Mucosa of rectum (tissue), 2 donors: Measurements from ENCODE around the gene CFHR5.

Experiments
- H3K27ac ChIP-seq, 2 donors: one replicate each; pipeline ENCODE4 v1.7.0; 2013; ENCODE audit warnings: inconsistent platforms in 2 of 2, low read depth in 2 of 2, low read length in 2 of 2
- H3K27me3 ChIP-seq, 2 donors: one replicate each; pipeline ENCODE4 v1.7.0; 2013; ENCODE audit warnings: low read length in 2 of 2; ENCODE audit not compliant: control insufficient read depth in 2 of 2, insufficient read depth in 2 of 2
- H3K36me3 ChIP-seq, 2 donors: one replicate each; pipeline ENCODE4 v1.7.0; 2013; ENCODE audit warnings: low read length in 2 of 2; ENCODE audit not compliant: control insufficient read depth in 2 of 2, insufficient read depth in 2 of 2
- H3K4me1 ChIP-seq, 2 donors: one replicate each; pipeline ENCODE4 v1.7.0; 2013; ENCODE audit warnings: low read length in 2 of 2, mild to moderate bottlenecking in 1 of 2; ENCODE audit not compliant: control insufficient read depth in 2 of 2, insufficient read depth in 2 of 2
- H3K4me3 ChIP-seq, 2 donors: one replicate each; pipeline ENCODE4 v1.7.0; 2013; ENCODE audit warnings: low read length in 2 of 2
- H3K9ac ChIP-seq, 2 donors: one replicate each; pipeline ENCODE4 v1.7.0; 2013; ENCODE audit warnings: low read length in 2 of 2, low read depth in 1 of 2, mild to moderate bottlenecking in 1 of 2
- H3K9me3 ChIP-seq, 2 donors: one replicate each; pipeline ENCODE4 v1.7.0; 2013; ENCODE audit warnings: low read length in 2 of 2; ENCODE audit not compliant: control insufficient read depth in 2 of 2
- donor health status: healthy.
- donor health status: Normal muscosa, but diverticular disease.

CFHR5 gene

GRCh38 chr1:197049100-197049499 is 71.7 kb downstream of the CFHR5 start:
- Histone ChIP-seq H3K36me3 (no peaks in the 10 kb centered on the region), H3K9ac (no peak overlapping the region), H3K4me3 (no peak overlapping the region), H3K9me3 (no peaks in the 10 kb centered on the region), H3K27ac (no peak overlapping the region), H3K4me1 (no peaks in the 10 kb centered on the region), H3K27me3 (no peaks in the 10 kb centered on the region)
